Astrocyte (in vitro differentiated cells and primary cell): ENCODE data around the gene DUSP8. TPM values are rescaled to one million over a fixed set of nuclear protein-coding genes. Genes with fewer than 3 reads are reported as not detected.

Experiments
- DNase-seq: peaks from one replicate; pipeline ENCODE4 v3.0.0-alpha.2; 2010; ENCODE audit warnings: low read depth
- FAIRE-seq: peaks from 2 replicates; lab custom pipeline; 2011; peaks lifted over from hg19 to GRCh38; lab: Jason Lieb, UNC
- H2AFZ ChIP-seq: 2 replicates; pipeline ENCODE4 v1.6.0; 2012; ENCODE audit warnings: low read depth, low read length, inconsistent platforms
- H3K27ac ChIP-seq: 2 replicates; pipeline ENCODE4 v1.5.1; 2011; ENCODE audit warnings: low read depth, low read length, inconsistent platforms
- H3K27me3 ChIP-seq: 2 replicates; pipeline ENCODE4 v1.6.0; 2011; ENCODE audit warnings: low read length, inconsistent platforms; ENCODE audit not compliant: insufficient read depth
- H3K36me3 ChIP-seq: 2 replicates; pipeline ENCODE4 v1.5.1; 2011; ENCODE audit warnings: low read length, inconsistent platforms; ENCODE audit not compliant: insufficient read depth
- H3K4me1 ChIP-seq: 2 replicates; pipeline ENCODE4 v1.5.1; 2011; ENCODE audit warnings: low read length, inconsistent platforms; ENCODE audit not compliant: insufficient read depth
- H3K4me2 ChIP-seq: 2 replicates; pipeline ENCODE4 v1.6.0; 2012; ENCODE audit warnings: low read length, inconsistent platforms
- H3K4me3 ChIP-seq: 2 replicates; pipeline ENCODE4 v1.5.1; 2011; ENCODE audit warnings: low read depth, mild to moderate bottlenecking, low read length, inconsistent platforms; ENCODE audit not compliant: insufficient read depth
- H3K79me2 ChIP-seq: 2 replicates; pipeline ENCODE4 v1.6.0; 2012; ENCODE audit warnings: mild to moderate bottlenecking, low read length, inconsistent platforms; ENCODE audit not compliant: insufficient read depth
- H3K9ac ChIP-seq: 2 replicates; pipeline ENCODE4 v1.6.0; 2012; ENCODE audit warnings: mild to moderate bottlenecking, low read length, inconsistent platforms
- H3K9me3 ChIP-seq: 2 replicates; pipeline ENCODE4 v1.5.1; 2012; ENCODE audit warnings: low read depth, mild to moderate bottlenecking, low read length, inconsistent platforms; ENCODE audit not compliant: insufficient read depth
- H4K20me1 ChIP-seq: 2 replicates; pipeline ENCODE4 v1.6.0; 2012; ENCODE audit warnings: low read length, inconsistent platforms; ENCODE audit not compliant: insufficient read depth
- H3K27ac Mint-ChIP-seq: one replicate; pipeline ENCODE4 v1.8.0; 2021; ENCODE audit warnings: mild to moderate bottlenecking, mixed read lengths; ENCODE audit not compliant: unreplicated experiment
- H3K27me3 Mint-ChIP-seq: one replicate; pipeline ENCODE4 v1.8.0; 2021; ENCODE audit warnings: low read depth, mixed read lengths; ENCODE audit not compliant: unreplicated experiment
- H3K36me3 Mint-ChIP-seq: one replicate; pipeline ENCODE4 v1.8.0; 2021; ENCODE audit warnings: low read depth, mixed read lengths; ENCODE audit not compliant: unreplicated experiment
- H3K4me1 Mint-ChIP-seq: one replicate; pipeline ENCODE4 v1.8.0; 2021; ENCODE audit warnings: low read depth, mixed read lengths; ENCODE audit not compliant: unreplicated experiment
- H3K4me3 Mint-ChIP-seq: one replicate; pipeline ENCODE4 v1.8.0; 2021; ENCODE audit warnings: mild to moderate bottlenecking, moderate library complexity, mixed read lengths; ENCODE audit not compliant: unreplicated experiment
- H3K9me3 Mint-ChIP-seq: one replicate; pipeline ENCODE4 v1.8.0; 2021; ENCODE audit warnings: mild to moderate bottlenecking, mixed read lengths; ENCODE audit not compliant: unreplicated experiment
- CTCF ChIP-seq: IDR thresholded peaks from 2 replicates; pipeline ENCODE4 v1.5.1; 2011; ENCODE audit warnings: low read depth, mild to moderate bottlenecking, inconsistent platforms, low read length, moderate library complexity; ENCODE audit not compliant: insufficient read depth
- EZH2 ChIP-seq: IDR thresholded peaks from 2 replicates; pipeline ENCODE4 v1.6.1; 2012; ENCODE audit warnings: mild to moderate bottlenecking, low read length, inconsistent platforms; ENCODE audit not compliant: insufficient read depth
- total RNA-seq: library from RNA; stranded (reverse); gene quantifications from 2 replicates; pipeline ENCODE4 v1.2.1, GENCODE V29; 2021

The DUSP8 gene
- total RNA-seq, 1 donor from 2014 or later, result 14.8 TPM

GRCh38 chr11:1543606-1544263 is 28.3 kb downstream of the DUSP8 start:
- Histone ChIP-seq H3K4me3 (no peak overlapping the region), H3K9me3 (no peaks in the 10 kb centered on the region), H3K4me2 (no peak overlapping the region), H3K4me1 (no peaks in the 10 kb centered on the region), H3K27ac (no peak overlapping the region), H2AFZ (no peak overlapping the region), H4K20me1 (no peaks in the 10 kb centered on the region), H3K9ac (no peak overlapping the region), H3K79me2 (no peaks in the 10 kb centered on the region), H3K27me3 (peaks cover 29% of the 10 kb centered on the region), H3K36me3 (no peaks in the 10 kb centered on the region)
- Mint-ChIP-seq H3K36me3 (no peaks in the 10 kb centered on the region), H3K27me3 (peaks cover 52% of the 10 kb centered on the region), H3K4me3 (no peak overlapping the region), H3K9me3 (no peaks in the 10 kb centered on the region), H3K27ac (no peak overlapping the region), H3K4me1 (no peaks in the 10 kb centered on the region)
- no peak for DNase-seq
- TF ChIP-seq CTCF (no peak), EZH2 (no peak)
- FAIRE-seq, result no peak

GRCh38 chr11:1542267-1542666 is 29.8 kb downstream of the DUSP8 start:
- Histone ChIP-seq H3K9ac (no peak overlapping the region), H3K4me3 (no peak overlapping the region), H3K36me3 (no peaks in the 10 kb centered on the region), H3K27ac (no peak overlapping the region), H3K79me2 (peaks cover 4% of the 10 kb centered on the region), H4K20me1 (peaks cover 4% of the 10 kb centered on the region), H3K27me3 (peaks cover 30% of the 10 kb centered on the region), H3K4me2 (no peak overlapping the region), H3K9me3 (no peaks in the 10 kb centered on the region), H3K4me1 (no peaks in the 10 kb centered on the region), H2AFZ (no peak overlapping the region)
- DNase-seq, result no peak
- Mint-ChIP-seq H3K36me3 (no peaks in the 10 kb centered on the region), H3K27me3 (peaks cover 58% of the 10 kb centered on the region), H3K4me3 (no peak overlapping the region), H3K9me3 (no peaks in the 10 kb centered on the region), H3K27ac (no peak overlapping the region), H3K4me1 (no peaks in the 10 kb centered on the region)
- TF ChIP-seq CTCF (no peak), EZH2 (no peak)
- FAIRE-seq, result no peak

GRCh38 chr11:1541474-1542204 is 30.4 kb downstream of the DUSP8 start:
- H3K27me3 ChIP-seq, result peaks cover 30% of the 10 kb centered on the region
- Mint-ChIP-seq H3K9me3 (no peaks in the 10 kb centered on the region), H3K27ac (no peak overlapping the region), H3K36me3 (no peaks in the 10 kb centered on the region), H3K4me3 (no peak overlapping the region), H3K27me3 (peaks cover 58% of the 10 kb centered on the region), H3K4me1 (no peaks in the 10 kb centered on the region)
- H3K4me2 ChIP-seq, result no peak overlapping the region
- FAIRE-seq (no peak), DNase-seq (no peak)
- no peak overlapping the region for H3K9ac ChIP-seq
- H2AFZ ChIP-seq, result no peak overlapping the region
- no peak overlapping the region for H3K4me3 ChIP-seq
- H3K27ac ChIP-seq, result no peak overlapping the region
- H4K20me1 ChIP-seq, result peaks cover 10% of the 10 kb centered on the region
- H3K36me3 ChIP-seq, result no peaks in the 10 kb centered on the region
- H3K79me2 ChIP-seq, result peaks cover 9% of the 10 kb centered on the region
- no peaks in the 10 kb centered on the region for H3K9me3 ChIP-seq
- no peaks in the 10 kb centered on the region for H3K4me1 ChIP-seq
- TF ChIP-seq CTCF, result no peak
- TF ChIP-seq EZH2, result no peak
